CD4-positive, CD25-positive, alpha-beta regulatory T cell (primary cell): ENCODE results near the gene PCLAF. TPM values are rescaled to one million over a fixed set of nuclear protein-coding genes. Genes with fewer than 3 reads are reported as not detected.

Source experiments
- ATAC-seq, 2 donors: fragments of 150-1000 bp; cut with Tn5 transposase; one replicate each; pipeline ENCODE4 v1.10.0; 2021; ENCODE audit warnings: low read depth in 2 of 2, moderate number of reproducible peaks in 2 of 2, moderate library complexity in 1 of 2
- DNase-seq, 3 donors: peaks; one replicate each; pipeline versions ENCODE4 v3.0.0 to v3.0.0-alpha.2; 2012 to 2022; ENCODE audit warnings: mixed read lengths in 1 of 3
- H3K27ac ChIP-seq: one replicate; pipeline ENCODE4 v1.7.0; 2013; ENCODE audit warnings: mild to moderate bottlenecking, low read length; ENCODE audit not compliant: insufficient read depth, poor library complexity, severe bottlenecking
- H3K27me3 ChIP-seq: one replicate; pipeline ENCODE4 v1.7.0; 2013; ENCODE audit warnings: low read length; ENCODE audit not compliant: control insufficient read depth, insufficient read depth
- H3K36me3 ChIP-seq: one replicate; pipeline ENCODE4 v1.7.0; 2013; ENCODE audit warnings: mild to moderate bottlenecking, low read length, moderate library complexity; ENCODE audit not compliant: control insufficient read depth, insufficient read depth
- H3K4me1 ChIP-seq: 2 replicates; pipeline ENCODE4 v1.7.0; 2013; ENCODE audit warnings: mild to moderate bottlenecking, low read length; ENCODE audit not compliant: insufficient read depth, control insufficient read depth, poor library complexity, severe bottlenecking
- H3K4me3 ChIP-seq: one replicate; pipeline ENCODE4 v1.7.0; 2013; ENCODE audit warnings: low read depth, mild to moderate bottlenecking, low read length, moderate library complexity
- H3K9me3 ChIP-seq, 2 experiments: 1 replicate in 1 of 2; 2 replicates in 1 of 2; pipeline ENCODE4 v1.7.0; 2013; ENCODE audit warnings: low read length in 2 of 2, mild to moderate bottlenecking in 1 of 2, moderate library complexity in 1 of 2; ENCODE audit not compliant: control insufficient read depth in 2 of 2
- H3K27ac Mint-ChIP-seq, 3 donors: one replicate each; pipeline ENCODE4 v1.8.0; 2020 to 2022; ENCODE audit warnings: mild to moderate bottlenecking in 3 of 3, mixed read lengths in 3 of 3, moderate library complexity in 2 of 3
- H3K27me3 Mint-ChIP-seq: one replicate; pipeline ENCODE4 v1.8.0; 2022; ENCODE audit warnings: mild to moderate bottlenecking, mixed read lengths
- H3K36me3 Mint-ChIP-seq: one replicate; pipeline ENCODE4 v1.8.0; 2020; ENCODE audit warnings: mixed read lengths
- H3K4me1 Mint-ChIP-seq, 4 donors: one replicate each; pipeline ENCODE4 v1.8.0; 2020 to 2022; ENCODE audit warnings: mixed read lengths in 4 of 4, mild to moderate bottlenecking in 1 of 4
- H3K4me3 Mint-ChIP-seq, 4 donors: one replicate each; pipeline ENCODE4 v1.8.0; 2020 to 2022; ENCODE audit warnings: mild to moderate bottlenecking in 4 of 4, mixed read lengths in 4 of 4, moderate library complexity in 3 of 4
- H3K9me3 Mint-ChIP-seq, 7 donors: one replicate each; pipeline ENCODE4 v1.8.0; 2020 to 2022; ENCODE audit warnings: mixed read lengths in 7 of 7, mild to moderate bottlenecking in 3 of 7, moderate library complexity in 2 of 7
- polyA plus RNA-seq, 4 donors: library from polyadenylated mRNA; unstranded; fragments of 300-500 nt; fragmentation: Illumina TruSeq; gene quantifications; one replicate each; pipeline ENCODE4 v1.2.3, GENCODE V29; 2021
- total RNA-seq: library from RNA; stranded (reverse); gene quantifications from one replicate; pipeline ENCODE4 v1.2.3, GENCODE V29; 2022

The PCLAF gene
- total and polyA plus RNA-seq, 5 donors from 2014 or later = 1.0 to 27.0 (median 9.2) TPM

- H3K27ac ChIP-seq = no peak overlapping the region
- peaks cover 15 to 51% (median 30%) of the 10 kb centered on the region in 4 donors for H3K4me1 Mint-ChIP-seq
- H3K27me3 ChIP-seq = no peaks in the 10 kb centered on the region
- H3K4me3 ChIP-seq = no peak overlapping the region
- H3K36me3 ChIP-seq = no peaks in the 10 kb centered on the region
- ATAC-seq (no peak), DNase-seq (no peak)
- H3K9me3 Mint-ChIP-seq = no peaks in the 10 kb centered on the region
- no peaks in the 10 kb centered on the region for H3K27me3 Mint-ChIP-seq
- H3K9me3 ChIP-seq = no peaks in the 10 kb centered on the region
- no peak overlapping the region for H3K4me3 Mint-ChIP-seq
- peaks cover 11% of the 10 kb centered on the region for H3K36me3 Mint-ChIP-seq
- H3K27ac Mint-ChIP-seq = no peak overlapping the region
- no peaks in the 10 kb centered on the region for H3K4me1 ChIP-seq
These were observed 66.8 kb downstream of the PCLAF start for GRCh38 chr15:64314456-64314855.

Other genes with a start within 250 kb of the PCLAF start
- 0.20 TPM for gene SNX22, start 229.7 kb downstream of the PCLAF start, total RNA-seq
- gene SNX22, start 229.7 kb downstream of the PCLAF start, polyA plus RNA-seq = 1 to 10 TPM in 2 of 4 donors, under 1 TPM in 2; 0.85 to 1.4 (median 1.2) TPM
- 171 TPM for gene PPIB, start 218.4 kb downstream of the PCLAF start, total RNA-seq
- 100 to 1,000 TPM; 516 to 624 (median 569) TPM for gene PPIB, start 218.4 kb downstream of the PCLAF start, polyA plus RNA-seq
- 27.6 TPM for gene CSNK1G1, start 25.3 kb downstream of the PCLAF start, total RNA-seq
- 10 to 100 TPM; 14.4 to 18.8 (median 14.8) TPM for gene CSNK1G1, start 25.3 kb downstream of the PCLAF start, polyA plus RNA-seq
- gene TRIP4, start 6.4 kb upstream of the PCLAF start, total RNA-seq = 26.3 TPM
- gene TRIP4, start 6.4 kb upstream of the PCLAF start, polyA plus RNA-seq = 10 to 100 TPM; 29.9 to 47.3 (median 39.9) TPM
- 39.0 TPM for gene ZNF609, start 79.1 kb upstream of the PCLAF start, total RNA-seq
- gene ZNF609, start 79.1 kb upstream of the PCLAF start, polyA plus RNA-seq = 1 to 10 TPM in 3 of 4 donors, under 1 TPM in 1; 0.64 to 2.6 (median 1.6) TPM